DND-41 (cell line): ENCODE measurements around the gene ADM.

Experiments used
- ATAC-seq: fragments of 200-7000 bp; cut with Tn5 transposase; 3 replicates; pipeline ENCODE4 v1.9.1; 2021; ENCODE audit warnings: low read depth; ENCODE audit not compliant: insufficient read depth
- DNase-seq: peaks from one replicate; pipeline ENCODE4 v3.0.0-alpha.2; 2020
- H2AFZ ChIP-seq: 2 replicates; pipeline ENCODE4 v1.6.0; 2012; ENCODE audit warnings: low read depth, low read length
- H3K27ac ChIP-seq: 2 replicates; pipeline ENCODE4 v1.5.1; 2012; ENCODE audit warnings: low read length, inconsistent platforms
- H3K27me3 ChIP-seq: fragments of 200-600 bp; sonication (generic); 2 replicates; pipeline ENCODE4 v1.6.0; 2012; ENCODE audit warnings: low read length, mild to moderate bottlenecking, inconsistent platforms; ENCODE audit not compliant: insufficient read depth, poor library complexity
- H3K36me3 ChIP-seq: 2 replicates; pipeline ENCODE4 v1.5.1; 2012; ENCODE audit warnings: low read length, inconsistent platforms; ENCODE audit not compliant: insufficient read depth
- H3K4me1 ChIP-seq: 2 replicates; pipeline ENCODE4 v1.5.1; 2012; ENCODE audit warnings: mild to moderate bottlenecking, low read length; ENCODE audit not compliant: insufficient read depth
- H3K4me2 ChIP-seq: 2 replicates; pipeline ENCODE4 v1.6.0; 2012; ENCODE audit warnings: mild to moderate bottlenecking, moderate library complexity, low read length, inconsistent platforms; ENCODE audit not compliant: insufficient read depth
- H3K4me3 ChIP-seq, 2 experiments: fragments of 200-600 bp in 1 of 2; shearing (Covaris generic) in 1 of 2; 2 replicates each; pipeline ENCODE4 v1.5.1; 2012 to 2016; ENCODE audit warnings: inconsistent platforms in 2 of 2, low read length in 2 of 2, mild to moderate bottlenecking in 2 of 2, low read depth in 1 of 2, moderate library complexity in 1 of 2
- H3K79me2 ChIP-seq: 2 replicates; pipeline ENCODE4 v1.6.0; 2012; ENCODE audit warnings: low read length, inconsistent platforms; ENCODE audit not compliant: insufficient read depth
- H3K9ac ChIP-seq: 2 replicates; pipeline ENCODE4 v1.6.0; 2012; ENCODE audit warnings: low read depth, mild to moderate bottlenecking, inconsistent platforms, low read length, moderate library complexity
- H3K9me3 ChIP-seq: 2 replicates; pipeline ENCODE4 v1.5.1; 2012; ENCODE audit warnings: low read length, moderate library complexity, mild to moderate bottlenecking, inconsistent platforms; ENCODE audit not compliant: insufficient read depth, severe bottlenecking
- H4K20me1 ChIP-seq: 2 replicates; pipeline ENCODE4 v1.6.0; 2012; ENCODE audit warnings: low read length; ENCODE audit not compliant: insufficient read depth
- EZH2 ChIP-seq: IDR thresholded peaks from 3 replicates; pipeline ENCODE4 v1.6.1; 2012; ENCODE audit warnings: borderline replicate concordance, low read depth, mild to moderate bottlenecking, moderate library complexity, low read length, inconsistent platforms; ENCODE audit not compliant: severe bottlenecking
- TF ChIP-seq, protein P1 (sequence below): IDR thresholded peaks from 2 replicates; pipeline ENCODE4 v1.5.1; 2012; ENCODE audit warnings: borderline replicate concordance, low read length, moderate library complexity, mild to moderate bottlenecking; ENCODE audit not compliant: poor library complexity, severe bottlenecking; ENCODE audit errors: extremely low read depth

ADM gene

GRCh38 chr11:10327254-10327653, 22.4 kb downstream of the ADM start:
- peaks cover 29% of the 10 kb centered on the region for H3K27me3 ChIP-seq
- H3K36me3 ChIP-seq, result no peaks in the 10 kb centered on the region
- no peak overlapping the region for H3K27ac ChIP-seq
- H3K79me2 ChIP-seq, result no peaks in the 10 kb centered on the region
- H3K9ac ChIP-seq, result no peak overlapping the region
- no peaks in the 10 kb centered on the region for H4K20me1 ChIP-seq
- H3K9me3 ChIP-seq, result no peaks in the 10 kb centered on the region
- DNase-seq, result no peak
- peaks cover 8% of the 10 kb centered on the region for H3K4me1 ChIP-seq
- no peak overlapping the region for H3K4me2 ChIP-seq
- no peak overlapping the region for H3K4me3 ChIP-seq
- ATAC-seq, result no peak
- H2AFZ ChIP-seq, result no peak overlapping the region
- TF ChIP-seq EZH2, result no peak
- TF ChIP-seq, protein P1, sequence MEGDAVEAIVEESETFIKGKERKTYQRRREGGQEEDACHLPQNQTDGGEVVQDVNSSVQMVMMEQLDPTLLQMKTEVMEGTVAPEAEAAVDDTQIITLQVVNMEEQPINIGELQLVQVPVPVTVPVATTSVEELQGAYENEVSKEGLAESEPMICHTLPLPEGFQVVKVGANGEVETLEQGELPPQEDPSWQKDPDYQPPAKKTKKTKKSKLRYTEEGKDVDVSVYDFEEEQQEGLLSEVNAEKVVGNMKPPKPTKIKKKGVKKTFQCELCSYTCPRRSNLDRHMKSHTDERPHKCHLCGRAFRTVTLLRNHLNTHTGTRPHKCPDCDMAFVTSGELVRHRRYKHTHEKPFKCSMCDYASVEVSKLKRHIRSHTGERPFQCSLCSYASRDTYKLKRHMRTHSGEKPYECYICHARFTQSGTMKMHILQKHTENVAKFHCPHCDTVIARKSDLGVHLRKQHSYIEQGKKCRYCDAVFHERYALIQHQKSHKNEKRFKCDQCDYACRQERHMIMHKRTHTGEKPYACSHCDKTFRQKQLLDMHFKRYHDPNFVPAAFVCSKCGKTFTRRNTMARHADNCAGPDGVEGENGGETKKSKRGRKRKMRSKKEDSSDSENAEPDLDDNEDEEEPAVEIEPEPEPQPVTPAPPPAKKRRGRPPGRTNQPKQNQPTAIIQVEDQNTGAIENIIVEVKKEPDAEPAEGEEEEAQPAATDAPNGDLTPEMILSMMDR, result no peak

DNA sequence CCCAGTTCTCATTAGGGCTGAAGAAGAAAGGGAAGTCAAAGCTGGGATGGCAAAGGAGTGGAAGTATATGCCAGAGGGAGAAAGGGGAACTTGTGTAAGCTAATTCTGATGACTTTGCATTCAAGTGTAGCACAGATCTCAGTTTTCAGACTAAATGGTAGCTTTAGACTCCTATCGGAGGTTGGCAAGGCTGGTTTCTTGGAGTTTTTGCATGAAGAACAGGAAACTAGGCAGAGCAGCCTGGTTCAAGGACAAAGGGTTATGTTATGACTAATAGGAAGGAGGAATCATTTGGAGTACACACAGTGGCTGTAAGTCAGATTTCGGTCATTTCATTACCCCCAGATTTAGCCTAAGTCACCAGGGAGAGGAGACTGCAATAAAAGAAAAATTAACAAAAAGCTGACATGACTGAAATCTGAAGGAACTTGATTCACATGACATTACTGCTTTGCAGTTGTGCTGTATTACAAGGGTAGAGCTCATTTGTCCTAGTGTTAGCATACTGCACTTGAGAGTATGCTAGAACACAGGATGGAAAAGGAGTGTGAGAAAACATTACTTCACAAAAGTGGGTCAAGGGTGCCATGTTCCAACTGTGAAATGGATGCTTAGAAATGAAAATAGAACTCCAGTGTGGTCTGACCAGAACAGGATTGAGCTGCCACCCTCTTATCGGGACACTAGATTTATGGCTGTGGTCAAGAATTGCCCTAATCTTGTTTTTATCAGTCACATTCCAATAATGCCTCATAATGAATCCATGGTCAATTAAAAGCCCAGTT, 23.6 kb downstream of the ADM start:
- Histone ChIP-seq H3K27me3 (peaks cover 29% of the 10 kb centered on the region), H3K4me2 (no peak overlapping the region), H3K79me2 (no peaks in the 10 kb centered on the region), H3K9ac (no peak overlapping the region), H3K36me3 (no peaks in the 10 kb centered on the region), H3K4me1 (no peaks in the 10 kb centered on the region), H3K9me3 (no peaks in the 10 kb centered on the region), H2AFZ (no peak overlapping the region), H4K20me1 (no peaks in the 10 kb centered on the region), H3K4me3 (no peak overlapping the region), H3K27ac (no peak overlapping the region)
- ATAC-seq (no peak), DNase-seq (no peak)
- no peak for TF ChIP-seq EZH2
- TF ChIP-seq, protein P1, result no peak

- H3K79me2 ChIP-seq, result no peaks in the 10 kb centered on the region
- H3K4me1 ChIP-seq, result no peaks in the 10 kb centered on the region
- ATAC-seq (no peak), DNase-seq (no peak)
- peaks cover 26% of the 10 kb centered on the region for H3K27me3 ChIP-seq
- H3K4me3 ChIP-seq, result no peak overlapping the region
- H3K9me3 ChIP-seq, result no peaks in the 10 kb centered on the region
- no peak overlapping the region for H2AFZ ChIP-seq
- H3K4me2 ChIP-seq, result no peak overlapping the region
- no peaks in the 10 kb centered on the region for H4K20me1 ChIP-seq
- H3K27ac ChIP-seq, result no peak overlapping the region
- no peaks in the 10 kb centered on the region for H3K36me3 ChIP-seq
- TF ChIP-seq, protein P1, result no peak
- TF ChIP-seq EZH2, result no peak
- H3K9ac ChIP-seq, result no peak overlapping the region
Observed at GRCh38 chr11:10329356-10329755, 24.5 kb downstream of the ADM start.
